HG03575 (cell line): ENCODE measurements around the gene ZCWPW1.
"Not testable (repeated sequence)": the region's sequence is repeated elsewhere in the genome, so short reads cannot be mapped to it uniquely, and the experiment has no call there.

Experiments used
- ATAC-seq: cut with Tn5 transposase; IDR thresholded peaks from one replicate; pipeline ENCODE4 v1.9.1; 2021; ENCODE audit not compliant: unreplicated experiment, insufficient number of reproducible peaks, low FRiP score; ENCODE audit errors: extremely low read depth

ZCWPW1 gene

DNA sequence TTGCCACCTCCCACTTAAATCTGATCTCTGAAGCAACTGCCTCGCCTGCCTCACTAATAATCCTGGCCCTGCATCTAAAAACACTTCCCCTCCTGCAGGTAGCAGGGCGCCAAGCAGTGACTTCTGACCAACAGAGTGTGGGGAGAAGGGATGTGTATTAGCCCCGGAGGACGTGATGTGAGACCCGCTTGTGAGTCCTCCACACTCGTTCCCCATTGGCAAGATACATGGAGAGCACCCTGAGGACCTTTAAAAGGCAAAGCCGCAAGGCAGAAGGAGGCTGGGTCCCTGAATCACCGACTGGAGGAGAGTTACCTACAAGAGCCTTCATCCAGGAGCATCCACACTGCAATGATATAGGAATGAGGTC, 61.3 kb downstream of the ZCWPW1 start:
- no peak for ATAC-seq

DNA sequence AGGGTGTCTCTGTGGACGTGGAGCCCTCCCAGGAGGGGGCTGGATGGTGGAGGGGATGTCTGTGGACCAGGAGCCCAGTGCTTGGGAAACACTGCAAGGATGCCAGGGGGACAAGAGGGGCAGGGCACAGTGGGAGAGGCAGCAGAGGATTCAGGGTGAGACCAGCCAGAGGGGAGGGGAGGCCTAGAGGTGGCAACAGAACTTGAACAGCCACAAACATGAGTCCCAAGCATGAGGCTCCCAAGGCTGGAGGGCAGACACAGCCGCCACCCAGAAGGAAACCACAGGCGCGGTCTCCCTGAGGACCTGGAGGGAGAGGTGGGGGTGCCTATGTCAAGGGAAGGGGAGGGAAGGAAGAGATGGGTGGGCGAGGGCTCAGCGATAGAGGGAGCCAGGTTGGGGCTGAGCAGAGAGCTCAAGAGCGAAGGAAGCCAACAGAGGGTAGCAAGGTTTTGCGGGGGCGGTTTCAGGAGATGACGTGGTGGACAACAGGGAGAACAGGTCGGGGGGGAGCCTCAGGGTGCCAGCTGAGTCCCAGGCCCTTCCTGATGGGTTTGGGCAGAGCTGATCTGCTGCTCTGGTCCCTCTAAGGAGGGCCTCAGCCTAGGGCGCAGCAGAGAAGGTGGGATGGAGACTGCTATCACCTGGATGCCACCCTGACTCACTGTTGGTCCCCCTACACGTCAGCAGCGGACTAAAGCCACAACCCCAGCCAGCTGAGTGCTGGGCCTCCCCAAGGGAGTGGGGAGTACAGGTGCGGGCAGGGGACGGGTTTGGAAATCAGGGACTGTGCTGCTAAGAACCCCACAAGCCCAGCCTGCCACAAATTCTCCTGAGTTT, 61.9 kb downstream of the ZCWPW1 start:
- no peak for ATAC-seq

- not testable (repeated sequence) for ATAC-seq
These were observed 62.5 kb downstream of the ZCWPW1 start for GRCh38 chr7:100365998-100366367.

DNA sequence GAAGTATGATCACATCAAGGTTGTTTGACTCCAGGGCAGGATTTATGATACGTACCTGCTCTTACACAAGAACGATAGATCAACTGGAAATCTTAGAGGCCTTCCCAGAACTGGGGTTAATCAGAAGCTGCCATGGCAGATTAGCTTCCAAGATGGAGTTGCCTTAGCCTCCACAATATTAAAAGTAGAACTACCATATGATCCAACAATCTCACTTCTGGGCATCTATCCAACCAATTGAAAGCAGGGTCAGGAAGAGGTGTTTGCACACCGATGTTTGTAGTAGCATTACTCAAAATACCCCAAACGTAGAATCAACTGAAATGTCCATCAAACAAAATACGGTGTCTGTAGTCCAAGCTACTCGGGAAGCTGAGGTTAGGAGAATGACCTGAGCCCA, 64.0 kb downstream of the ZCWPW1 start:
- no peak for ATAC-seq

GRCh38 chr7:100363797-100364196, 64.7 kb downstream of the ZCWPW1 start:
- ATAC-seq = not testable (repeated sequence)

- no peak for ATAC-seq
These were observed 65.4 kb downstream of the ZCWPW1 start for GRCh38 chr7:100363098-100363497.

DNA sequence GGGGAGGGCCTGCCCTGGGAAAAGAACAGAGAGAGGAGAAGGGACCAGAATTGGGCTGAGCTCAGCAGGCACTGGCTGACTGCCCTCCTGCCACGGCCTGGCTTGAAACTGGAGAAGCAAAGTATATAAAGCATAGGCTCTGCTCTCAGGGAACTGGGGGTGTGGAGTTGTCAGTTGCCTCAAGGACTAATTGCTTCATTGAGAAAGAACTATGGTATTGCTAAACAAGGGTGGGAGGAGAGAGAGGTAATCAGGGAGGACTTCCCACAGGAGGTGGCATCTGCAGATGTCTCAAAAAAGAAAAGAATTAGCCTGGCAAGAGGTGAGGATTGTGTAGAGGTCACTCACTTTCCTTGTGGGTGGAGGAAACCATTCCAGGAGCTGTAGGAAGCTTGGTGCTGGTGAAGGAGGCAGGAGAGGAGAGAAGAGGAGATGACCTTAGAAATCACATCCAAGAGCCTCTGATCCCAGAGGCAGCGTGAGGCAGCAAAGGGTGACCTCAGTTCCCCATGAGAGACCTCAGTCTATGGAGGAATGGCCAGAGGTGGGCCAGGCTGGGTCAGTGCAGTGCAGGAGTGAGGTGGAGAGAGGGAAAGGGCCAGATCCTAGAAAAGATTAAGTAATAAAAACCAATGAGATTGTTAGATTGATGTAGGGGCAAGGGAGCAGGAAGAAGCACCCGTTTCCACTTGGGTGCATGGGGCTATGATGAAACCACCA, 68.2 kb downstream of the ZCWPW1 start:
- no peak for ATAC-seq

DNA sequence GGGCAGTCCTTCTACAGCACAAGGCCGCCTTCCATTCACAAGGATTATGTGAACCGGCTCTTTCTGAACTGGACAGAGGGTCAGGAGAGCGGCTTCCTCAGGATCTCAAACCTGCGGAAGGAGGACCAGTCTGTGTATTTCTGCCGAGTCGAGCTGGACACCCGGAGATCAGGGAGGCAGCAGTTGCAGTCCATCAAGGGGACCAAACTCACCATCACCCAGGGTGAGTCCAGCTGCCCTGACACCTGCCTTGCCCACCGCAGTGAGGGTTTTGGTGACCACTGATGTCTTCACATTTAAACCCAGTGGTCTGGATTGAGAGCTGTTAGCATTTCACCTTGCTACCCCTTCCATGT, 69.7 kb downstream of the ZCWPW1 start:
- ATAC-seq = no peak

- no peak for ATAC-seq
These were observed 70.3 kb downstream of the ZCWPW1 start, which contains the start of gene PILRB for GRCh38 chr7:100358027-100358856. TSS of gene PILRB (plus strand) at chr7:100358117. CDS start at chr7:100358303, 186 bp downstream.

DNA sequence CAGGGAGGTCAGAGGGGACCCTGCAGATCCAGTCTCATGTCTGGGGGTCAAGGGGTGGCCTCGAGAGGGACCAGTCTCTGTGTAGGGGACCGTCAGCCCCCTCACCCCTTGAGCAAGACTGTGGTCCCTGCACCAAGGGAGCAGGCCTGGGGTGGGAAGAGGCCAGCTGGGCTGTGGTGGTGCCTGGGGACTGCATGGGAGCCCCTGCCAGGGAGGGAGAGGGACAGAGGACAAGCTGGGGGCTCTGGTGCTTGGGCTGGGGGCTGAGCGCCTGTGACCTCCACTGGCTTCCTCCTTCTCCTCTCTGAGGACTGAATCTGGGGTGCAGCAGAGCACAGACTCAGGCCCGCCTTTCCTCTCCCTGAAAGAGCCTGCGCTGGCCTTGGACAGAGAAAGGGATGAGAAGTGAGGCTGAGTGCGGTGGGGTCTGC, 71.4 kb downstream of the ZCWPW1 start:
- no peak for ATAC-seq

GRCh38 chr7:100356416-100357068, 72.0 kb downstream of the ZCWPW1 start:
- no peak for ATAC-seq

- no peak for ATAC-seq
These were observed 74.7 kb downstream of the ZCWPW1 start for GRCh38 chr7:100353685-100354330.

DNA sequence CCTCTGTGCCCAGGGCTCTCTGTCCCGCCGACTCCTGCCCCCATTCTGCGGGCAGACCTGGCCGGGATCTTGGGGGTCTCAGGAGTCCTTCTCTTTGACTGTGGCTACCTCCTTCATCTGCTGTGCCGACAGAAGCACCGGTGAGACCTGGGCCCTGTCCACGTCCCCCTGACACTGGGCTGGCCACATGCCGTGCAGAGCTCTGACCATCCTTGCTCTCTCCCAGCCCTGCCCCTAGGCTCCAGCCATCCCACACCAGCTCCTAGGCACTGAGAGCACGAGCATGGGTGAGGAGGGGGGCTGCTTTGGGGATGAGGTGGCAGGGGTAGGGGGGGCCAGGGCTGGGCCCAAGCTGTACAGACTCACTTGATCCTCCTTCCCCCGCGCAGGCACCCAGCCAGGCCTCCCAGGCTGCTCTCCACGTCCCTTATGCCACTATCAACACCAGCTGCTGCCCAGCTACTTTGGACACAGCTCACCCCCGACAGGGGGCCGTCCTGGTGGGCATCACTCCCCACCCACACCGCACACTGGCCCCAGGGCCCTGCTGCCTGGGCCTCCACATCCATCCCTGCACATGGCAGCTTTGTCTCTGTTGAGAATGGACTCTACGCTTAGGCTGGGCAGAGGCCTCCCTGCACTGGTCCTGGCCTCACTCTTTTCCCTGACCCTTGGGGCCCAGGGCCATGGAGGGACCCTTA, 75.4 kb downstream of the ZCWPW1 start:
- ATAC-seq = no peak

DNA sequence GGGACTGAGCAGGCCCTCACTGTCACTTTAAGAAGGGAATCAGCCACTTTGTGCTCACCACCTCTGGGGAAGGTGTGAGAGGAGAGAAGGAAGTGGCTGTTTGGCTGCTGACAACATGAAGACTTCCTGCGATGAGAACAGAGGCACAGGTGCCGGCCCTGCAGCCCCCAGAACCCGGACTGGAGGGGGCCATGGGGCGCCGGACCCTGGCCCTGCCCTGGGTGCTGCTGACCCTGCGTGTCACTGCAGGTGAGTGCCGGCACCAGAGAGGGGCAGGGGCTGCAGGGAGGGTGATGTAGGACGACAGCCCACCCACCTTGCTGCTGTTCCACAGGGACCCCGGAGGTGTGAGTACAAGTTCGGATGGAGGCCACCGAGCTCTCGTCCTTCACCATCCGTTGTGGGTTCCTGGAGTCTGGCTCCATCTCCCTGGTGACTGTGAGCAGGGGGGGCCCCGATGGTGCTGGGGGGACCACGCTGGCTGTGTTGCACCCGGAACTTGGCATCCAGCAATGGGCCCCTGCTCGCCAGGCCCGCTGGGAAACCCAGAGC, 76.2 kb downstream of the ZCWPW1 start:
- ATAC-seq = not testable (repeated sequence)

DNA sequence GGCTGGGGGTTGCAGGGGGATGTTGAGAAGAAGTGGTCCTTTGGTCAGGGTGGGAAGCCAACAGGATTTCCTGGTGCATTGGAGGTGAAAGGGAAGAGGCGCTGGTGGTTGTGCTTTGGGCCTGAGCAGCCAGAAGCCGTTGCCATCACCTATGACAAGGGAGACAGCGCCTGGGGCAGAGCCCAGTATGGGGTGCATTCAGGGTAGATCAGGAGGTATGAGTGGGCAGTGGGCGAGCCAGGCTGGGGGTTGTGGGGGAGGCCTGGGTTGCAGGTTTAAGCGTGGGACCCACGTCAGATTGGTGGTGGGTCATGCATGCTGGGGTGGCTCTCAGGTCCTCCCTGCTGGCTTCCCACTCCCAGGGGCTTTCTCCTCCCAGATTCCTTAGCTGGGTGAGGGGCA, 76.8 kb downstream of the ZCWPW1 start:
- no peak for ATAC-seq
